Smooth muscle cell (in vitro differentiated cells): ENCODE results near the gene BDH2. TPM values are rescaled to one million over a fixed set of nuclear protein-coding genes. Genes with fewer than 3 reads are reported as not detected.

Experiments
- DNase-seq: peaks from one replicate; lab custom pipeline; 2025; ENCODE audit not compliant: unreplicated experiment; lab: John Stamatoyannopoulos, UW
- H2AFZ ChIP-seq: fragments of 200-600 bp; sonication (generic); 2 replicates; pipeline ENCODE4 v1.6.0; 2016; ENCODE audit warnings: antibody characterized with exemption, low read depth, mild to moderate bottlenecking
- H3F3A ChIP-seq: fragments of 200-600 bp; sonication (generic); 2 replicates; pipeline ENCODE4 v1.6.0; 2017; ENCODE audit warnings: antibody characterized with exemption, low read depth
- H3K27ac ChIP-seq: fragments of 200-600 bp; sonication (generic); 2 replicates; pipeline ENCODE4 v1.5.1; 2016; ENCODE audit warnings: low read depth, mild to moderate bottlenecking
- H3K27me3 ChIP-seq: fragments of 200-600 bp; sonication (generic); 2 replicates; pipeline ENCODE4 v1.6.1; 2016; ENCODE audit warnings: low read depth, mild to moderate bottlenecking
- H3K36me3 ChIP-seq: fragments of 200-600 bp; sonication (generic); 2 replicates; pipeline ENCODE4 v1.5.1; 2016; ENCODE audit warnings: low read depth
- H3K4me1 ChIP-seq: fragments of 200-600 bp; sonication (generic); 2 replicates; pipeline ENCODE4 v1.5.1; 2016; ENCODE audit warnings: low read depth
- H3K4me2 ChIP-seq: fragments of 200-600 bp; sonication (generic); 2 replicates; pipeline ENCODE4 v1.6.0; 2016; ENCODE audit warnings: mild to moderate bottlenecking
- H3K4me3 ChIP-seq: fragments of 200-600 bp; sonication (generic); 2 replicates; pipeline ENCODE4 v1.5.1; 2016; ENCODE audit warnings: mild to moderate bottlenecking
- H3K79me2 ChIP-seq: fragments of 200-600 bp; sonication (generic); 2 replicates; pipeline ENCODE4 v1.6.0; 2016; ENCODE audit warnings: low read depth, mild to moderate bottlenecking
- H3K9ac ChIP-seq: fragments of 200-600 bp; sonication (generic); 2 replicates; pipeline ENCODE4 v1.6.0; 2016; ENCODE audit warnings: low read depth
- H3K9me3 ChIP-seq: fragments of 200-600 bp; sonication (generic); replicated peaks from 2 replicates; pipeline ENCODE4 v1.5.1; 2016; ENCODE audit warnings: low read depth
- H4K20me1 ChIP-seq: fragments of 200-600 bp; sonication (generic); 2 replicates; pipeline ENCODE4 v1.6.0; 2016; ENCODE audit warnings: low read depth
- WGBS: methylation state at CpG from one replicate; pipeline ENCODE4 v1.1.7; 2016; ENCODE audit warnings: low lambda C conversion rate; 5-methylcytosine and 5-hydroxymethylcytosine counted together
- polyA plus RNA-seq: library from polyadenylated mRNA; unstranded; fragments of >200 nt; fragmentation: Nextera tagmentation; extraction: Ambion mirVana; gene quantifications from 2 replicates; pipeline ENCODE4 v1.2.1, GENCODE V29; 2016
- total RNA-seq: library from RNA; depleted of rRNA; stranded (reverse); fragments of >200 nt; gene quantifications from 2 replicates; pipeline ENCODE4 v1.2.3, GENCODE V29; 2014
- TF ChIP-seq, protein P1 (sequence below): fragments of 200-600 bp; sonication (generic); IDR thresholded peaks from 2 replicates; pipeline ENCODE4 v1.5.1; 2017; ENCODE audit warnings: borderline replicate concordance, mild to moderate bottlenecking, antibody characterized with exemption; ENCODE audit not compliant: insufficient read depth, poor library complexity, severe bottlenecking

BDH2 gene
- total and polyA plus RNA-seq, 2 experiments from 2014 or later = 84.3 to 96.2 TPM

DNA sequence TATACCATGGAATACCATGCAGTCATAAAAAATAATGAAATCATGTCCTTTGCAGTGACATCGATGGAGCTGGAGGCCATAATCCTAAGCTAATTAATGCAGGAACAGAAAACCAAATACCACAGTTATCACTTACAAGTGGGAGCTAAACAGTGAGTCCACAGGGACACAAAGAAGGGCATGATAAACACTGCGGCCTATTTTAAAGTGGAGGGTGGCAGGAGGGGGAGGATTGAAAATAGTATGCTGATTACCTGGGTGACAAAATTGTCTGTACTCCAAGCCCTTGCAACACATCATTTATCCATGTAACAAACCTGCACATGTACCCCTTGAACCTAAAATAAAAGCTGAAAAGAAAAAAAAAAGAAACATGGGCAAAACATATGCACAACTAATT lies 63.5 kb downstream of the BDH2 start:
- Histone ChIP-seq H3K4me2 (no peak overlapping the region), H2AFZ (no peak overlapping the region), H3K9ac (no peak overlapping the region), H3K27me3 (no peaks in the 10 kb centered on the region), H3K9me3 (no peaks in the 10 kb centered on the region), H3K4me1 (no peaks in the 10 kb centered on the region), H4K20me1 (no peaks in the 10 kb centered on the region), H3K4me3 (no peak overlapping the region), H3K27ac (no peak overlapping the region), H3K79me2 (no peaks in the 10 kb centered on the region), H3F3A (no peaks in the 10 kb centered on the region), H3K36me3 (no peaks in the 10 kb centered on the region)
- TF ChIP-seq, protein P1, sequence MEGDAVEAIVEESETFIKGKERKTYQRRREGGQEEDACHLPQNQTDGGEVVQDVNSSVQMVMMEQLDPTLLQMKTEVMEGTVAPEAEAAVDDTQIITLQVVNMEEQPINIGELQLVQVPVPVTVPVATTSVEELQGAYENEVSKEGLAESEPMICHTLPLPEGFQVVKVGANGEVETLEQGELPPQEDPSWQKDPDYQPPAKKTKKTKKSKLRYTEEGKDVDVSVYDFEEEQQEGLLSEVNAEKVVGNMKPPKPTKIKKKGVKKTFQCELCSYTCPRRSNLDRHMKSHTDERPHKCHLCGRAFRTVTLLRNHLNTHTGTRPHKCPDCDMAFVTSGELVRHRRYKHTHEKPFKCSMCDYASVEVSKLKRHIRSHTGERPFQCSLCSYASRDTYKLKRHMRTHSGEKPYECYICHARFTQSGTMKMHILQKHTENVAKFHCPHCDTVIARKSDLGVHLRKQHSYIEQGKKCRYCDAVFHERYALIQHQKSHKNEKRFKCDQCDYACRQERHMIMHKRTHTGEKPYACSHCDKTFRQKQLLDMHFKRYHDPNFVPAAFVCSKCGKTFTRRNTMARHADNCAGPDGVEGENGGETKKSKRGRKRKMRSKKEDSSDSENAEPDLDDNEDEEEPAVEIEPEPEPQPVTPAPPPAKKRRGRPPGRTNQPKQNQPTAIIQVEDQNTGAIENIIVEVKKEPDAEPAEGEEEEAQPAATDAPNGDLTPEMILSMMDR = no peak
- DNase-seq = no peak
- 89% methylated on average over 2 of the region's 2 CpGs for WGBS

DNA sequence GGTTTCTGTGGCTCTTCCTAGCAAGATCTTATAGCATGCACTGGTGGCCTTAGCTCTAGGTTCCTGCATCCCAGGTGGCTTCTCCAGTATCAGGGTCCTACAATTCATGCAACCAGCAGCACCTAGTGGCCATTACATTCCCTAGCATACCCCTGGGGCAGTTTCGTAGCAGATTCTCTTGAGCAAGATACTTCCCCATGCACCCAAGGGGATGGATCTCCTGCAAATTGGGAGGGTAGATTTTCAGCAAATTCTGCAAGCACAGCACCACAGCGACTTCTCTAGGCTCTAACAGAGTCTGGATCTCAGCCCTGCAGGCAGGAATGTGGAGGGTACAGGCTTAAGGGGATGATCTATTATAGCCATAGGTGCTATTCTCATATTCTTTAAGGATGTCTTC lies 67.1 kb downstream of the BDH2 start:
- Histone ChIP-seq H3K4me3 (no peak overlapping the region), H3K36me3 (no peaks in the 10 kb centered on the region), H4K20me1 (no peaks in the 10 kb centered on the region), H3K27me3 (no peaks in the 10 kb centered on the region), H2AFZ (no peak overlapping the region), H3K9ac (no peak overlapping the region), H3K79me2 (no peaks in the 10 kb centered on the region), H3K27ac (no peak overlapping the region), H3F3A (no peaks in the 10 kb centered on the region), H3K4me1 (no peaks in the 10 kb centered on the region), H3K9me3 (no peaks in the 10 kb centered on the region), H3K4me2 (no peak overlapping the region)
- TF ChIP-seq, protein P1 = peak; percentile 24
- WGBS = 27% methylated on average over 2 of the region's 2 CpGs
- DNase-seq = no peak

DNA sequence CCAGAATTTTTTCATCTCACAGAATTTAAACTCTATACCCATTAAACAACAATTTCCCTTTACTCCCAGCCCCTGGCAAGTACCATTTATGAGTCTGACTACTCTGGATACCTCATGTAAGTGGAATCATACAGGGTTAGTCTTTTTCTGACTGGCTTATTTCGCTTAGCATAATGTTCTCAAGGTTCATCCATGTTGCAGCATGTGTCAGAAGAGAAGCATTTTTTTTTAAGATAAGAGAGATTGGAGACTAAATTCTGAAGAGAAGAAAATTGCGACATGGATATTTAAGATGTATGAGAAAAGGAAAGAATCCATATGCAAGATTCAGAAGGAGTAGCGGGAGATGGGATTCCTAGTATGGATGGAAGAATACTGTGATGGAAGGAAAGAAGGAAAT lies 68.8 kb downstream of the BDH2 start:
- H3F3A ChIP-seq = no peaks in the 10 kb centered on the region
- no peak overlapping the region for H3K9ac ChIP-seq
- H3K36me3 ChIP-seq = no peaks in the 10 kb centered on the region
- TF ChIP-seq, protein P1 = no peak
- no peaks in the 10 kb centered on the region for H3K9me3 ChIP-seq
- no peaks in the 10 kb centered on the region for H3K79me2 ChIP-seq
- H3K4me3 ChIP-seq = no peak overlapping the region
- no peaks in the 10 kb centered on the region for H3K4me1 ChIP-seq
- no peak overlapping the region for H3K4me2 ChIP-seq
- H3K27me3 ChIP-seq = no peaks in the 10 kb centered on the region
- H4K20me1 ChIP-seq = no peaks in the 10 kb centered on the region
- no peak overlapping the region for H3K27ac ChIP-seq
- WGBS = 92% methylated on average over 3 of the region's 3 CpGs
- no peak overlapping the region for H2AFZ ChIP-seq
- DNase-seq = no peak

DNA sequence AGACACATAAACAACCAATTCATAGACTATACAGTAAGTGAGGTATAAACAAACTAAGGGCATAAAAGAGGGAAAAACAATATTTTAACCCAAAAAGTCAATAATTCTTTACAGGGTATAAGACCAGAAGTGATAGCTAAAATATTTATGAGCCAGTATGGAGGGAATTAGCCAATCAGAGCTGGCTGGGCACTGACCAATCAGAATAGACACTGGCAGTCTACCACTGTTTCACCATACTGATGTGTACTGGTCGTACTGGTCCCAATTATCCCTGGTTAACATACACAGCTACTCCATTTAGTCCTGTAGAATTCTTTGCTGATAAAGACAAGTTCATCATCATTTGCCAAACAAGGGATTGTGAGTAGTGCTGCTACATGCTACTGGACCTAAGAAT lies 70.3 kb downstream of the BDH2 start:
- no peak overlapping the region for H3K27ac ChIP-seq
- H3K4me1 ChIP-seq = no peaks in the 10 kb centered on the region
- H3K36me3 ChIP-seq = no peaks in the 10 kb centered on the region
- 100% methylated on average over 1 of the region's 1 CpG for WGBS
- H3K4me3 ChIP-seq = no peak overlapping the region
- H3K4me2 ChIP-seq = no peak overlapping the region
- H3K27me3 ChIP-seq = no peaks in the 10 kb centered on the region
- DNase-seq = no peak
- H3K79me2 ChIP-seq = no peaks in the 10 kb centered on the region
- TF ChIP-seq, protein P1 = no peak
- no peak overlapping the region for H3K9ac ChIP-seq
- no peaks in the 10 kb centered on the region for H3F3A ChIP-seq
- H2AFZ ChIP-seq = no peak overlapping the region
- no peaks in the 10 kb centered on the region for H3K9me3 ChIP-seq
- no peaks in the 10 kb centered on the region for H4K20me1 ChIP-seq
